ENCODE measurements around the gene CC2D1A.

GRCh38 chr19:13906910-13907309, 909 bp downstream of the CC2D1A start:
- TF ChIP-seq CTCF (conservative IDR thresholded peaks at IDR 0.05; ENCODE audit: low read depth in 2 of 2) (no peak), EZH2phosphoT487 (IDR thresholded peaks at IDR 0.05; ENCODE audit: unreplicated experiment) (no peak), JUNB (IDR thresholded peaks at IDR 0.05; ENCODE audit: unreplicated experiment) (no peak), POLR2AphosphoS5 (IDR thresholded peaks at IDR 0.05; ENCODE audit: low read depth) (no peak), EZH2 (IDR thresholded peaks at IDR 0.05; ENCODE audit: low read depth, unreplicated experiment) (no peak), REST (IDR thresholded peaks at IDR 0.05; ENCODE audit: unreplicated experiment) (no peak)
